BLaER1 treated with 17β-estradiol and CSF1 and Interleukin-3, amounts not matched to agents 10 nM and 100 nM (cell line): ENCODE results near the gene BICDL1.
A peak's percentile ranks its signal among the peaks of the same experiment; 100 is the strongest.

Experiments used
- H3K27ac ChIP-seq, 11 experiments: shearing (Covaris generic); formaldehyde crosslinking; 2 replicates each; pipeline ENCODE4 v1.8.1; 2022
- H3K27me3 ChIP-seq, 11 experiments: shearing (Covaris generic); formaldehyde crosslinking; 2 replicates each; pipeline ENCODE4 v1.8.1; 2022
- H3K36me3 ChIP-seq, 11 experiments: shearing (Covaris generic); formaldehyde crosslinking; 2 replicates each; pipeline ENCODE4 v1.8.1; 2022
- H3K4me1 ChIP-seq, 10 experiments: shearing (Covaris generic); formaldehyde crosslinking; 2 replicates each; pipeline ENCODE4 v1.8.1; 2022
- H3K4me2 ChIP-seq, 11 experiments: shearing (Covaris generic); formaldehyde crosslinking; 2 replicates each; pipeline ENCODE4 v1.8.1; 2022
- H3K4me3 ChIP-seq, 10 experiments: shearing (Covaris generic); formaldehyde crosslinking; 2 replicates each; pipeline ENCODE4 v1.8.1; 2022
- H3K9ac ChIP-seq, 11 experiments: shearing (Covaris generic); formaldehyde crosslinking; 2 replicates each; pipeline ENCODE4 v1.8.1; 2022
- H3K9me3 ChIP-seq, 11 experiments: shearing (Covaris generic); formaldehyde crosslinking; replicated peaks in 1 of 11; 2 replicates each; pipeline ENCODE4 v1.8.1; 2022
- H4K20me1 ChIP-seq, 11 experiments: shearing (Covaris generic); formaldehyde crosslinking; 2 replicates each; pipeline ENCODE4 v1.8.1; 2022
- Cebpa-rat ChIP-seq, 11 experiments: shearing (Covaris generic); IDR thresholded peaks; 2 replicates each; pipeline ENCODE4 v1.8.1; 2022

BICDL1 gene

DNA sequence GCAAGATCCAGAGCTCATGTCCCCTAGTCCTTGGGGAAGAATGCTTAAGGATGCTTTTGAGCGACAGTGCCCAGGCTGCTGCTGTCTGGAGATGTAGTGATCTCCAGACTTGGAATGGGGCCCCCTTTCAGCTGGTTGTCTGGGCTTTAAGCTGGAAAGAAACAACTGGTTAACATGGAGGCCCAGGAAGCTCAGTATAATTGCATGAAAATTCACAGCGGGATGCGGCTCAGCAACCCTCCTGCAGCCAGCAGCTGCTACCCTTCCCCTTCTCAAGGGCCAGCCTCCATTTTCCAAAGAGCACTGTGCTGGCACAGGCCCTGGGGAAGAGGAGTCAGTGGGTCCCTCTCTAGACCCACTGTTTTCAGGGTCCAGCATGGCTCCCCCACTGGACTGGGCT, 101.2 kb downstream of the BICDL1 start:
- Histone ChIP-seq H3K27ac (no peak overlapping the region), H3K4me2 (no peak overlapping the region), H3K9ac (no peak overlapping the region), H3K36me3 (peaks cover 6 to 47% (median 33%) of the 10 kb centered on the region in 11 experiments; a peak in 21 of 22 replicates), H3K4me1 (peaks cover 10 to 32% (median 28%) of the 10 kb centered on the region in 10 experiments), H4K20me1 (peaks cover 20 to 62% (median 34%) of the 10 kb centered on the region in 11 experiments; a peak in 21 of 22 replicates), H3K27me3 (no peaks in the 10 kb centered on the region), H3K4me3 (no peak overlapping the region), H3K9me3 (no peaks in the 10 kb centered on the region)
- TF ChIP-seq Cebpa-rat (IDR thresholded peaks at IDR 0.05) = no peak

DNA sequence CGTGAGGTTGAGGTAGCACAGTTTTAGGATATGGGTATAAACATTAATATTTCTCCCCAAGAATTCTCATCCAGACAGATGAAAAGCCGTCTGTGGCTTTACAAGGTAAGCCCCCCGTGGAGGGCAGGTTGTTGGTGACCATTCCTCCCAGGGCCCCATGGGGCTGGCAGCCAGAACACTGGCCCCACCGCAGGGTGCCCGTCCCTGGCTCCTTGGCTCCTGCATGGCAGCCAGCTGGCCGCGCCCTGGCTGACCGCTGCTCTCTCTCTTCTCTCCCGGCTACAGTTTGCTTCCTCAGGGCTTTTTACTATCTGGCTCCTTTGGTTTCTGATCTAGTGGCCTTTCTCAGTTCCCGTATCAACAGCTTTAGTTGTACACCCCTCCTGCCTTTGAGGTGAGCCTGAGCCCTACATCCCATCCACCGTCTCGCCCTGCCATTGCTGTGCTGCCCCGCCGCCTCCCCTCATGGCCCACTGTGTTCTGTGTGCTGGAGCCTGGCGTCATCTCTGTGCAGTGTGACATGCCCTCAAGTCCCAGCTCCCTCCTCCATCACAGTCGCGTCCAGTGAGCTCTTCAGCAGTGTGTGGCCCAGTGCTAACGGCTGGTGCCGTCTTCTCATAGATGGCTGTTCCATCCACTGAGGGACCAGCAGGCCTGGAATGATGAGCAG, 101.7 kb downstream of the BICDL1 start:
- TF ChIP-seq Cebpa-rat (IDR thresholded peaks at IDR 0.05) = no peak
- Histone ChIP-seq H3K9me3 (no peaks in the 10 kb centered on the region), H3K9ac (no peak overlapping the region; a peak in 1 of 22 replicates)

GRCh38 chr12:120091371-120092090, 102.5 kb downstream of the BICDL1 start:
- H3K4me1 ChIP-seq = peaks cover 10 to 30% (median 26%) of the 10 kb centered on the region in 10 experiments
- peaks cover 26 to 75% (median 47%) of the 10 kb centered on the region in 11 experiments for H4K20me1 ChIP-seq

More for the DNA sequence above, 101.7 kb downstream of the BICDL1 start:
- peaks cover 20 to 68% (median 39%) of the 10 kb centered on the region in 11 experiments; a peak in 21 of 22 replicates for H4K20me1 ChIP-seq
- H3K27ac ChIP-seq = no peak overlapping the region
- H3K4me3 ChIP-seq = no peak overlapping the region
- H3K4me1 ChIP-seq = peaks cover 10 to 32% (median 28%) of the 10 kb centered on the region in 10 experiments
- H3K36me3 ChIP-seq = peaks cover 11 to 52% (median 38%) of the 10 kb centered on the region in 11 experiments
- no peak overlapping the region for H3K4me2 ChIP-seq
- H3K27me3 ChIP-seq = no peaks in the 10 kb centered on the region

DNA sequence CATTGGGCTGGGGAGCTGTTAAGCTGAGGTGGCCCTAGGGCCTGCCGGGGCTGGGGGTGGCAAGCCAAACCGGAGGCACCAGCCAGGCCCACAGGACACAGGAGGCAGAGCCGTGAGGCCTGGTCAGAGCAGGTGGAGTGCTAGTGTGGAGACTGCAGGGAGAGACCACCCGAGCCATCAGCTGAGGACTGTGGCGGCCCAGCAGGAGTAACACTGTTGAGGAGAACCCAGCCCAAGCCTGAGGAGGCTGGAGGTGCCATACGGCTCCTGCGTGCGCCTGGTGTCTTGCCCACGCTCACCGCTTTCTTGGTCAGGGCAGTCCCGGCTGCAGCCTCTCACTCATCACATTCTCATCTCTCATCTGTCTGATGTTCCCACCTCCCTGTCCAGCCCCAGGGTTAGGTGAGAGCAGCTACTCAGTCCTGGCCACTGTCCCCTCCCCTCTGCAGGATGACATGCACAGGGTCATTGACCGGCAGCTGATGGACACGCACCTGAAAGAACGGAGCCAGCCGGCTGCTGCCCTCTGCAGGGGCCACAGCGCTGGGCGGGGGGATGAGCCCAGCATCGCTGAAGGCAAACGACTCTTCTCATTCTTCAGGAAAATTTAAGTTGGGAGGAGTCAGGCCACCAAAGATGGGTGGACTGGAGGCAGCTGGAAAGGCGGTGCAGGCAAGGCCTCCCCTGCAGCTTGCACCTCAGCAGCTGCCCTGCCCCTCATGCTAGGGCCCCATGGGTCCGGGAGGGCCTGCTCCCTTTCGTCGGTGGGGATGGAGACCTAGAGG, 103.7 kb downstream of the BICDL1 start:
- no peak for TF ChIP-seq Cebpa-rat (IDR thresholded peaks at IDR 0.05)
- H3K27me3 ChIP-seq = no peaks in the 10 kb centered on the region
- peaks cover 30 to 72% (median 57%) of the 10 kb centered on the region in 11 experiments for H3K36me3 ChIP-seq
- H3K4me2 ChIP-seq = no peak overlapping the region
- no peaks in the 10 kb centered on the region for H3K9me3 ChIP-seq
- no peak overlapping the region for H3K4me3 ChIP-seq
- peaks cover 9 to 22% (median 18%) of the 10 kb centered on the region in 10 experiments for H3K4me1 ChIP-seq
- peaks cover 33 to 83% (median 57%) of the 10 kb centered on the region in 11 experiments for H4K20me1 ChIP-seq
- H3K9ac ChIP-seq = no peak overlapping the region
- no peak overlapping the region for H3K27ac ChIP-seq

More at GRCh38 chr12:120091371-120092090, 102.5 kb downstream of the BICDL1 start:
- Histone ChIP-seq H3K27ac (no peak overlapping the region), H3K27me3 (no peaks in the 10 kb centered on the region), H3K36me3 (peaks cover 19 to 60% (median 46%) of the 10 kb centered on the region in 11 experiments), H3K9me3 (no peaks in the 10 kb centered on the region), H3K9ac (no peak overlapping the region; a peak in 1 of 22 replicates), H3K4me3 (no peak overlapping the region), H3K4me2 (no peak overlapping the region)
- no peak for TF ChIP-seq Cebpa-rat (IDR thresholded peaks at IDR 0.05)

DNA sequence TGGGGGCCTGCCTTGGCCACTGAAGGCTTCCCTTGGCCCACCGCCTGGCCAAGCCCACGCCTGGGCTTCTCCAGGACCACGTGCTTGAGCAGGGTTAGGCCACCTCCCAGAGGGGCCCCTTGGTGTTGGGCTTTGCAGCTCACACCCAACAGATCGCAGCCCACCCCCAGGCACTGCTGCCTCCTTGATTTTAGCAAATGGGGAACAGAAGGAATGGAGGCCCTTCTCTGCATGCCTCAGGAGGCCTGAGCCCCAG, 104.2 kb downstream of the BICDL1 start:
- Histone ChIP-seq H3K9ac (0 out of 22 replicates have a peak overlapping the region, but pooled peaks of 2 of the 11 experiments have one; percentile 26 to 37), H3K4me2 (peak overlapping the region in 2 of 11 experiments; percentile 41 to 47; a peak in 2 of 22 replicates), H3K36me3 (peaks cover 35 to 76% (median 60%) of the 10 kb centered on the region in 11 experiments), H4K20me1 (peaks cover 33 to 87% (median 60%) of the 10 kb centered on the region in 11 experiments), H3K27me3 (no peaks in the 10 kb centered on the region), H3K4me3 (no peak overlapping the region), H3K4me1 (peaks cover 9 to 18% (median 15%) of the 10 kb centered on the region in 10 experiments), H3K9me3 (no peaks in the 10 kb centered on the region), H3K27ac (no peak overlapping the region)
- TF ChIP-seq Cebpa-rat (IDR thresholded peaks at IDR 0.05) = no peak

DNA sequence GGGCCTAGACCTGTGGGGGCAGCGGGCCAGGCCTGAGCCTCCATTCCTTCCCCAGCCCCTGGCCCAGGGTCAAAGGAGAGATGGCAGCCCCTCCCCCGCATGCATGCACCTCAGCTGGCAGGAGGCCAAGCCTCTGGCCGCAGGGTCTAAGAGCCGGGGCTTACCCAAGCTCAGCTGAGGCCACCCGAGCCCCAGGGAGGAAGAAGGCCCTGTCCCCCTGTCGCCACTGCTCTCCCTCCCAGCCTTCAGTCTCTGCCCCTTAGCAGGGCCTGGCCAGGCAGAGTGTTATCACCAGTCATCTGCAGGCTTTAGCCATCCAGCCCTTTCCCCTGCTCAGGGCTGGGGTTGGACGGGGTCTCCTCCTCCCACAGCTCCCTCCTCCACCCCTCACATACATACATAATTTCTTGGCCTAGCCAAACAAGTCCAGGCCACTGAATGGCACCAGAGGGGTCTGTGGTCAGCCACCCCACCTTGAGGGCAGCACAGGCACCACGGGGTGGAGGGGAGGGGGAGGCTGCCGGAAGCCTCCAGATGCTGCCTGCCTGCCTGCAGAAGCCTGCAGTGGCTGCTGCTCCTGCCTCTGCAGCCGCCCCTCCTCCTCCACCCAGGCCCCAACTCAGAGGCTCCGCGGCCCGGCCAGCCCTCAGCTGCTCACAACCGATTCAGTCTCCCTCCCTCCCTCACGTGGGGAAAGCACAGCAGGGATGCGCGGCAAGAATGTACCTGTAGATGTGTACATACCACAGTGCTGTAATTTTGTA, 104.7 kb downstream of the BICDL1 start:
- H3K9ac ChIP-seq = peak overlapping the region in 5 of 11 experiments; percentile 8 to 37 (median 19); a peak in 2 of 22 replicates
- no peak overlapping the region for H3K4me3 ChIP-seq
- no peak for TF ChIP-seq Cebpa-rat (IDR thresholded peaks at IDR 0.05)
- peaks cover 40 to 81% (median 66%) of the 10 kb centered on the region in 11 experiments for H3K36me3 ChIP-seq
- no peak overlapping the region for H3K27ac ChIP-seq
- peak overlapping the region in 4 of 11 experiments; percentile 6 to 47 (median 42); a peak in 7 of 22 replicates for H3K4me2 ChIP-seq
- peaks cover 36 to 92% (median 65%) of the 10 kb centered on the region in 11 experiments for H4K20me1 ChIP-seq
- H3K27me3 ChIP-seq = no peaks in the 10 kb centered on the region
- H3K4me1 ChIP-seq = peaks cover 10 to 22% (median 15%) of the 10 kb centered on the region in 10 experiments
- H3K9me3 ChIP-seq = no peaks in the 10 kb centered on the region

- Histone ChIP-seq H3K27me3 (no peaks in the 10 kb centered on the region), H3K27ac (no peak overlapping the region), H3K4me1 (peaks cover 10 to 29% (median 16%) of the 10 kb centered on the region in 10 experiments), H4K20me1 (peaks cover 43 to 99% (median 72%) of the 10 kb centered on the region in 11 experiments), H3K4me2 (peak overlapping the region in 5 of 11 experiments; percentile 4 to 47 (median 41); a peak in 7 of 22 replicates), H3K9ac (peak overlapping the region in 5 of 11 experiments; percentile 5 to 36 (median 21); a peak in 1 of 22 replicates), H3K4me3 (no peak overlapping the region), H3K9me3 (no peaks in the 10 kb centered on the region), H3K36me3 (peaks cover 47 to 88% (median 73%) of the 10 kb centered on the region in 11 experiments)
- no peak for TF ChIP-seq Cebpa-rat (IDR thresholded peaks at IDR 0.05)
Observed at GRCh38 chr12:120094485-120094884, 105.4 kb downstream of the BICDL1 start.

DNA sequence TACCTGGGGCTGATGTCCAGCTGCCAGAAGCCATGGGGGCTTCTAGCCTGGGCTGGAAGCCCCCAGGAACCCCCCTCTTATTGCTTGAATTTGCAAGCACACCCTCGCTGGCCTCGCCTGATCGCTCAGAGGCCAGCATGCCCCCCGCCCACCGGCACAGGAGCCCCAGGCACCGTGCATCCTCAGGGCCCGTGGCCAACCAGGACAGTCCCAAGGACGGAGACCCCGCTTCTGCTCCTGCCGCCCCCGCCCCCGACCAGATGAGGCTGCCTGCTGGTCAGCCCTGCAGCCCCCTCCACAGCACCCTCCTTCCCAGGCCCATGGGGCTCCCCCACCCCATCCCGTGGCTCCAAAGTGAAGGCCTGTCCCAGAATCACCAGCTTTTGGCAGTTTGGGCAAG, 106.3 kb downstream of the BICDL1 start:
- Histone ChIP-seq H3K4me3 (no peak overlapping the region), H3K36me3 (peaks cover 56 to 94% (median 81%) of the 10 kb centered on the region in 11 experiments), H3K4me1 (peaks cover 12 to 38% (median 24%) of the 10 kb centered on the region in 10 experiments), H3K27me3 (no peaks in the 10 kb centered on the region), H3K27ac (no peak overlapping the region), H3K9ac (no peak overlapping the region), H4K20me1 (peaks cover 51 to 100% (median 81%) of the 10 kb centered on the region in 11 experiments), H3K9me3 (no peaks in the 10 kb centered on the region), H3K4me2 (no peak overlapping the region)
- TF ChIP-seq Cebpa-rat (IDR thresholded peaks at IDR 0.05) = no peak
